Gastrocnemius medialis (tissue), 4 donors: ENCODE results near the gene SAMD4B. TPM values are rescaled to one million over a fixed set of nuclear protein-coding genes. Genes with fewer than 3 reads are reported as not detected.

Experiments used
- ATAC-seq, 2 donors: fragments of 150-250 bp; one replicate each; pipeline ENCODE4 v1.9.1; 2016
- DNase-seq, 2 donors: peaks; one replicate each; pipeline ENCODE4 v3.0.0-alpha.2; 2019
- H3K27ac ChIP-seq, 4 donors: fragments of 200-600 bp; sonication (generic); 1 replicate in 1 of 4; 2 replicates in 3 of 4; pipeline ENCODE4 v1.5.1; 2016 to 2018; ENCODE audit warnings: mild to moderate bottlenecking in 2 of 4, moderate library complexity in 1 of 4
- H3K27me3 ChIP-seq, 3 donors: fragments of 200-600 bp; sonication (generic) in 2 of 3; 1 replicate in 1 of 3; 2 replicates in 2 of 3; pipeline versions ENCODE4 v1.5.1 to v1.6.0; 2016 to 2019; ENCODE audit warnings: mild to moderate bottlenecking in 1 of 3, moderate library complexity in 1 of 3
- H3K36me3 ChIP-seq, 2 donors: fragments of 200-600 bp; sonication (generic) in 1 of 2; one replicate each; pipeline ENCODE4 v1.5.1; 2017 to 2018
- H3K4me1 ChIP-seq, 2 donors: fragments of 200-600 bp; sonication (generic) in 1 of 2; one replicate each; pipeline ENCODE4 v1.5.1; 2016 to 2017; ENCODE audit warnings: mild to moderate bottlenecking in 2 of 2
- H3K4me3 ChIP-seq, 4 donors: fragments of 200-600 bp; sonication (generic) in 3 of 4; 1 replicate in 1 of 4; 2 replicates in 3 of 4; pipeline ENCODE4 v1.5.1; 2016 to 2019; ENCODE audit warnings: mild to moderate bottlenecking in 2 of 4
- H3K9me3 ChIP-seq, 3 donors: fragments of 200-600 bp; sonication (generic) in 2 of 3; 1 replicate in 1 of 3; 2 replicates in 2 of 3; pipeline ENCODE4 v1.5.1; 2016 to 2019
- CTCF ChIP-seq, 5 experiments: fragments of 450-650 bp in 3 of 5; fragments of 200-600 bp in 2 of 5; sonication (generic) in 2 of 5; IDR thresholded peaks in 4 of 5; conservative IDR thresholded peaks in 1 of 5; 1 replicate in 4 of 5; 2 replicates in 1 of 5; pipeline ENCODE4 v1.5.1; 2016 to 2019; ENCODE audit warnings: antibody characterized with exemption in 5 of 5, mild to moderate bottlenecking in 3 of 5, moderate library complexity in 3 of 5
- POLR2A ChIP-seq, 2 donors: fragments of 450-650 bp; IDR thresholded peaks; one replicate each; pipeline ENCODE4 v1.6.1; 2017; ENCODE audit warnings: antibody characterized with exemption in 2 of 2, mild to moderate bottlenecking in 2 of 2, moderate library complexity in 2 of 2
- in situ Hi-C, 4 donors: fragments of 200-750 bp; cut with MboI; loops; one replicate each; pipeline versions ENCODE4 v1.15.0 to v1.8.0; 2017; ENCODE audit warnings: low sequenced_read_pairs in 4 of 4
- intact Hi-C: fragments of 100-400 bp; cut with DNase I; formaldehyde crosslinking; loops from one replicate; pipeline ENCODE4 v1.15.1; 2023; ENCODE audit warnings: low total_unique reads
- total RNA-seq, 4 donors: library from RNA; depleted of rRNA; stranded (reverse); fragments of >200 nt; gene quantifications; one replicate each; pipeline versions ENCODE4 v1.1.0 to v1.2.3, GENCODE V29; 2016

Gene SAMD4B
- total RNA-seq, 4 donors from 2014 or later = 30.9 to 63.7 (median 59.2) TPM

- DNase-seq = no peak
- H3K36me3 ChIP-seq = peaks cover 3 to 6% of the 10 kb centered on the region in 2 donors
- no peak for TF ChIP-seq CTCF (IDR thresholded peaks at IDR 0.05 in 4 of 5, conservative IDR thresholded peaks at IDR 0.05 in 1 of 5)
- TF ChIP-seq POLR2A (IDR thresholded peaks at IDR 0.05) = no peak
- H3K27me3 ChIP-seq = no peaks in the 10 kb centered on the region
- peaks cover 15 to 19% of the 10 kb centered on the region in 2 donors for H3K4me1 ChIP-seq
- no peak for ATAC-seq
- in situ Hi-C loops (no loop called here), intact Hi-C loops (loop anchor here (2.0 to 10.0 kb wide), 4 partner anchors 21 to 561 kb away; partner anchors contain the start of genes DYRK1B, RPS16 and SUPT5H)
- peak overlapping the region; percentile 79 to 100 (median 99) for H3K27ac ChIP-seq
- peak overlapping the region; percentile 81 to 99 (median 94) for H3K4me3 ChIP-seq
- no peaks in the 10 kb centered on the region for H3K9me3 ChIP-seq
These were observed 71.2 kb downstream of the SAMD4B start for GRCh38 chr19:39413272-39413910.

- Histone ChIP-seq H3K4me3 (peak overlapping the region; percentile 81 to 99 (median 94)), H3K27me3 (no peaks in the 10 kb centered on the region), H3K9me3 (no peaks in the 10 kb centered on the region), H3K36me3 (no peaks in the 10 kb centered on the region), H3K27ac (peak overlapping the region; percentile 79 to 100 (median 99)), H3K4me1 (peaks cover 15 to 19% of the 10 kb centered on the region in 2 donors)
- DNase-seq (no peak), ATAC-seq (no peak)
- intact Hi-C loops (loop anchor here (2.0 to 10.0 kb wide), 4 partner anchors 21 to 562 kb away; partner anchors contain the start of genes DYRK1B, RPS16 and SUPT5H), in situ Hi-C loops (no loop called here)
- no peak for TF ChIP-seq POLR2A (IDR thresholded peaks at IDR 0.05)
- no peak for TF ChIP-seq CTCF (IDR thresholded peaks at IDR 0.05 in 4 of 5, conservative IDR thresholded peaks at IDR 0.05 in 1 of 5)
These were observed 71.8 kb downstream of the SAMD4B start for GRCh38 chr19:39413911-39414608.

GRCh38 chr19:39415111-39416046, 73.2 kb downstream of the SAMD4B start:
- in situ Hi-C loops (no loop called here), intact Hi-C loops (loop anchor here (10.0 kb wide), 1 partner anchor 419 kb away; the partner anchor contains the start of gene DYRK1B)
- Histone ChIP-seq H3K4me3 (peak overlapping the region in 1 of 4 donors; percentile 90), H3K4me1 (peaks cover 13% of the 10 kb centered on the region in 2 donors), H3K27me3 (no peaks in the 10 kb centered on the region), H3K27ac (peak overlapping the region in 2 of 4 donors; percentile 98 to 100), H3K36me3 (no peaks in the 10 kb centered on the region), H3K9me3 (no peaks in the 10 kb centered on the region)
- no peak for TF ChIP-seq POLR2A (IDR thresholded peaks at IDR 0.05)
- no peak for TF ChIP-seq CTCF (IDR thresholded peaks at IDR 0.05 in 4 of 5, conservative IDR thresholded peaks at IDR 0.05 in 1 of 5)
- DNase-seq (no peak), ATAC-seq (no peak)
